ENCODE measurements around the gene CLSTN2. TPM values are rescaled to one million over a fixed set of nuclear protein-coding genes. Genes with fewer than 3 reads are reported as not detected.

Gene CLSTN2
- total and polyA plus RNA-seq, 2 of the 4 experiments (the other 2 are of a cell fraction): under 0.01 to 0.07 TPM

DNA sequence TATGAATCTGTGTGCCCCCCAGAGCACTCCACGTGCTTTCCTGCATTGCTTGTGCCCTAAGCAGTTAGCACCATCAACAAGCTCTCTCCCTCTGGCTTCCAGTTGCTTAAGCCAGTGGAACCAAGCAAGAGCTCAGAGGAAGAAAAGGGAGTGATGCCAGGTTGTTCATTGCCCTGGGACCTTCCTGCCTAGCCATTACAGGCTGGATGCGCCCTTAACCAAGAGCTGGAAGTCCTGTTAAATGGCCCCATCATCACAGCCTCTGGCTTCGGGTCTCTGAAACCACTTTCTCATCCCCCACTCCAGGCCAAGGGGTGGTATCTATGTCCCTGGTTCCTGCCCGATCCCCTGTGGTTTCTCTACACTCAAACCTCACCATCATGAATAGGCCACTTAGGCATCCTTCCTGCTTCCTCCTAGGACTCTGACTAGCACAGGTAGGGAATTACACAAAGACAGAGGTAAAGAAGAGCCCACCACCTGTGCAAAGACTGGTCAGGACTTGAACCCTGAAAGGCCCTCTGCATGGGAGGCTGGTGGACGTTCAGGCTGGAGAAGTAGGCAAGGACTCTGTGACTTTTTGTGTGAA is 433.3 kb downstream of the CLSTN2 start:
- Histone ChIP-seq H3K9ac (ENCODE audit: low read depth, low read length) (no peak overlapping the region), H3K56ac (ENCODE audit: extremely low read depth, insufficient read depth, low read length) (no peak overlapping the region), H2BK5ac (ENCODE audit: low read depth, low read length, poor library complexity, severe bottlenecking) (no peak overlapping the region), H3K4me3 (ENCODE audit: insufficient read depth, low read depth, low read length) (no peak overlapping the region), H4K5ac (ENCODE audit: low read depth, low read length) (no peak overlapping the region), H2BK120ac (ENCODE audit: low read depth, low read length) (no peak overlapping the region), H2BK15ac (ENCODE audit: low read depth, low read length) (no peak overlapping the region), H3K79me1 (ENCODE audit: low read depth in 1 of 2, low read length in 2 of 2) (no peaks in the 10 kb centered on the region), H3K36me3 (ENCODE audit: control insufficient read depth, insufficient read depth, low read length) (no peaks in the 10 kb centered on the region), H2AK9ac (replicated peaks; ENCODE audit: low read depth, low read length, poor library complexity) (no peak overlapping the region), H4K20me1 (ENCODE audit: insufficient read depth, low read length) (no peaks in the 10 kb centered on the region), H3K27ac (ENCODE audit: insufficient read depth, low read length) (no peak overlapping the region), H3K9me3 (ENCODE audit: control insufficient read depth, insufficient read depth, low read length) (no peaks in the 10 kb centered on the region), H2BK20ac (ENCODE audit: low read depth, low read length) (no peak overlapping the region), H2AK5ac (ENCODE audit: low read depth, low read length) (no peak overlapping the region), H3K27me3 (ENCODE audit: control insufficient read depth, insufficient read depth, low read length) (no peaks in the 10 kb centered on the region), H3K4me1 (ENCODE audit: control insufficient read depth, insufficient read depth, low read length) (no peaks in the 10 kb centered on the region), H4K91ac (ENCODE audit: insufficient read depth, low read depth, low read length) (no peak overlapping the region), H3K23ac (ENCODE audit: low read depth, low read length) (no peak overlapping the region), H3K4ac (ENCODE audit: low read depth, low read length) (no peak overlapping the region), H3K18ac (ENCODE audit: low read depth, low read length) (no peak overlapping the region), H2AFZ (replicated peaks; ENCODE audit: low read length, poor library complexity) (no peak overlapping the region), H3K9me1 (ENCODE audit: insufficient read depth, low read length) (no peaks in the 10 kb centered on the region), H3K4me2 (ENCODE audit: low read depth, low read length) (no peak overlapping the region), H3K14ac (replicated peaks; ENCODE audit: low read depth, low read length) (no peak overlapping the region), H4K8ac (ENCODE audit: low read depth in 2 of 2, low read length in 2 of 2) (no peak overlapping the region)
- ChIA-PET CTCF (no interaction called here), POLR2A (ENCODE audit: unreplicated experiment) (no interaction called here)
- in situ Hi-C loops (cut with MboI; ENCODE audit: low sequenced_read_pairs) (no loop called here), dilution Hi-C loops (cut with HindIII; ENCODE audit: low sequenced_read_pairs, unreplicated experiment) (no loop called here), intact Hi-C loops (cut with micrococcal nuclease) (no loop called here)
- ATAC-seq (ENCODE audit: low read depth): no peak
- no peak for DNase-seq
- TF ChIP-seq RCOR1 (IDR thresholded peaks at IDR 0.05; ENCODE audit: insufficient replicate concordance, low read length) (no peak), CEBPB (IDR thresholded peaks at IDR 0.05; ENCODE audit: low read depth, low read length) (no peak), MAZ (IDR thresholded peaks at IDR 0.05; ENCODE audit: borderline replicate concordance, low read depth, low read length) (no peak), RAD21 (IDR thresholded peaks at IDR 0.05; ENCODE audit: low read length) (no peak), POLR2A (IDR thresholded peaks at IDR 0.05; ENCODE audit: low read depth, low read length) (no peak), CTCF (conservative IDR thresholded peaks at IDR 0.05; ENCODE audit: low read depth, low read length) (no peak)
- TF ChIP-seq, protein P1, sequence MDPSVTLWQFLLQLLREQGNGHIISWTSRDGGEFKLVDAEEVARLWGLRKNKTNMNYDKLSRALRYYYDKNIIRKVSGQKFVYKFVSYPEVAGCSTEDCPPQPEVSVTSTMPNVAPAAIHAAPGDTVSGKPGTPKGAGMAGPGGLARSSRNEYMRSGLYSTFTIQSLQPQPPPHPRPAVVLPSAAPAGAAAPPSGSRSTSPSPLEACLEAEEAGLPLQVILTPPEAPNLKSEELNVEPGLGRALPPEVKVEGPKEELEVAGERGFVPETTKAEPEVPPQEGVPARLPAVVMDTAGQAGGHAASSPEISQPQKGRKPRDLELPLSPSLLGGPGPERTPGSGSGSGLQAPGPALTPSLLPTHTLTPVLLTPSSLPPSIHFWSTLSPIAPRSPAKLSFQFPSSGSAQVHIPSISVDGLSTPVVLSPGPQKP (IDR thresholded peaks at IDR 0.05; ENCODE audit: borderline replicate concordance, low read depth, low read length): no peak
- no TSS peak for BruUV-seq (replicated peaks)
- no CpG with 5 or more reads among the region's 5 CpGs for WGBS, 2 experiments (ENCODE audit: extremely low coverage in 2 of 2, insufficient read length in 1 of 2)

All from IMR-90 (cell line).